Activated CD4-positive, CD25-positive, alpha-beta regulatory T cell treated with anti-CD3 and anti-CD28 coated beads, Interleukin-2, amount 50 U/mL, for 16 hours (primary cell): ENCODE measurements around the gene AUH.
A peak's percentile ranks its signal among the peaks of the same experiment; 100 is the strongest.
"Not testable (repeated sequence)": the region's sequence is repeated elsewhere in the genome, so short reads cannot be mapped to it uniquely, and the experiment has no call there.

Experiments
- DNase-seq: peaks from one replicate; pipeline ENCODE4 v3.0.0-alpha.2; 2020; ENCODE audit warnings: low read depth, low spot score

The AUH gene

GRCh38 chr9:91210318-91210717 is 151.4 kb downstream of the AUH start:
- no peak for DNase-seq

- no peak for DNase-seq
Measured at GRCh38 chr9:91208837-91209236, 152.9 kb downstream of the AUH start.

GRCh38 chr9:91208419-91208745 is 153.3 kb downstream of the AUH start:
- DNase-seq = no peak

- DNase-seq = no peak
Measured at GRCh38 chr9:91207729-91208418, 153.8 kb downstream of the AUH start.

GRCh38 chr9:91207397-91207728 is 154.4 kb downstream of the AUH start:
- DNase-seq = no peak

- DNase-seq = no peak
Measured at GRCh38 chr9:91206806-91207205, 154.9 kb downstream of the AUH start.

GRCh38 chr9:91202736-91203283 is 158.9 kb downstream of the AUH start:
- DNase-seq = no peak

GRCh38 chr9:91200692-91201336 is 160.9 kb downstream of the AUH start:
- no peak for DNase-seq

- no peak for DNase-seq
Measured at GRCh38 chr9:91199739-91200497, 161.8 kb downstream of the AUH start.

- not testable (repeated sequence) for DNase-seq
Measured at GRCh38 chr9:91198881-91199280, 162.8 kb downstream of the AUH start.

GRCh38 chr9:91198405-91198804 is 163.3 kb downstream of the AUH start:
- DNase-seq = no peak

- DNase-seq = no peak
Measured at GRCh38 chr9:91197232-91198181, 164.2 kb downstream of the AUH start.

GRCh38 chr9:91196103-91196950 is 165.4 kb downstream of the AUH start:
- DNase-seq = no peak

- DNase-seq = no peak
Measured at GRCh38 chr9:91195372-91196012, 166.2 kb downstream of the AUH start.

GRCh38 chr9:91193658-91194391 is 167.9 kb downstream of the AUH start:
- DNase-seq = peak; percentile 38

GRCh38 chr9:91193087-91193657 is 168.5 kb downstream of the AUH start:
- peak; percentile 33 for DNase-seq

GRCh38 chr9:91192381-91193086 is 169.2 kb downstream of the AUH start:
- DNase-seq = no peak
